ENCODE measurements around the gene SLC25A21.

SLC25A21 gene

GRCh38 chr14:37202812-37203211 lies 30.4 kb upstream of the SLC25A21 start:
- no peak for TF ChIP-seq CTCF (IDR thresholded peaks at IDR 0.05; ENCODE audit: low read depth, low read length)
- no peak for DNase-seq (ENCODE audit: extremely low read depth, low read depth)

- no peak for DNase-seq (ENCODE audit: extremely low read depth, low read depth)
- TF ChIP-seq CTCF (IDR thresholded peaks at IDR 0.05; ENCODE audit: low read depth, low read length): no peak
Observed at GRCh38 chr14:37202265-37202664, 29.9 kb upstream of the SLC25A21 start.

- DNase-seq (ENCODE audit: extremely low read depth, low read depth): no peak
- TF ChIP-seq CTCF (IDR thresholded peaks at IDR 0.05; ENCODE audit: low read depth, low read length): no peak
Observed at GRCh38 chr14:37201724-37202123, 29.3 kb upstream of the SLC25A21 start.

- no peak for TF ChIP-seq CTCF (IDR thresholded peaks at IDR 0.05; ENCODE audit: low read depth, low read length)
- DNase-seq (ENCODE audit: extremely low read depth, low read depth): no peak
Observed at GRCh38 chr14:37198907-37199306, 26.5 kb upstream of the SLC25A21 start.

GRCh38 chr14:37198273-37198598 lies 25.8 kb upstream of the SLC25A21 start:
- TF ChIP-seq CTCF (IDR thresholded peaks at IDR 0.05; ENCODE audit: low read depth, low read length): no peak
- no peak for DNase-seq (ENCODE audit: extremely low read depth, low read depth)

- DNase-seq (ENCODE audit: extremely low read depth, low read depth): peak; percentile 76
Observed at GRCh38 chr14:37197421-37198272, 25.2 kb upstream of the SLC25A21 start, which contains the start of gene MIPOL1. Gene MIPOL1 (plus strand): TSS chr14:37197937. CDS start chr14:37247889, 49,952 bp downstream.

More at GRCh38 chr14:37197421-37198272, 25.2 kb upstream of the SLC25A21 start, which contains the start of gene MIPOL1:
- TF ChIP-seq CTCF (IDR thresholded peaks at IDR 0.05; ENCODE audit: low read depth, low read length): peak; percentile 53

All from AG09319 (cell line).